ENCODE data around the gene RC3H2. TPM values are rescaled to one million over a fixed set of nuclear protein-coding genes. Genes with fewer than 3 reads are reported as not detected.
A peak's percentile ranks its signal among the peaks of the same experiment; 100 is the strongest.

The RC3H2 gene
- total RNA-seq, 1 experiment from 2014 or later, result 57.6 TPM

DNA sequence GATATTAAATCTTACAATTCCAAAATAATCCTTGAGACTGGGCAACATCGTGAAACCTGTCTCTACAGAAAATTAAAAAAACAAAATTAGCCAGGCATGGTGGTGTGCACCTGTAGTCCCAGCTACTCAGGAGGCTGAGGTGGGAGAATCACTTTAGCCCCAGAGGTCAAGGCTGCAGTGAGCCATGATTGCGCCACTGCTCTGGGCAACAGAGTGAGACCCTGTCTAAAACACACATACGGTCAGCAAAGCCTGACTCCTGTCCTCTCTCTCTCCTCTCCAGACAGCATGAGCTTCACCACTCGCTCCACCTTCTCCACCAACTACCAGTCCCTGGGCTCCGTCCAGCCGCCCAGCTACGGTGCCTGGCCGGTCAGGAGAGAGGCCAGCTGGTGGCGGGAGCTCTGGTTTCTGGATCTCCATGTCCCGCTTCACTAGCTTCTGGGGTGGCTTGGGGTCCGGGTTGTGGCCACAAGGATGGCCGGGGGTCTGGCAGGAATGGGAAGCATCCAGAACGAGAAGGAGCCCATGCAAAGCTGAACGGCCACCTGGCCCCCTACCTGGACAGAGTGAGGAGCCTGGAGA, 67.8 kb downstream of the RC3H2 start:
- ATAC-seq (no peak), DNase-seq (ENCODE audit: low read depth, low spot score) (no peak)
- CTCF ChIA-PET, result no interaction called here
- no peaks in the 10 kb centered on the region for H3K4me1 ChIP-seq (ENCODE audit: control insufficient read depth, insufficient read depth, low read length)
- no peaks in the 10 kb centered on the region for H3K27me3 ChIP-seq (ENCODE audit: control insufficient read depth, insufficient read depth, low read length)
- no peaks in the 10 kb centered on the region for H3K9me3 ChIP-seq (ENCODE audit: control insufficient read depth, insufficient read depth, low read depth, low read length)
- intact Hi-C loops (cut with micrococcal nuclease; ENCODE audit: unreplicated experiment) (no loop called here), in situ Hi-C loops (cut with HindIII; ENCODE audit: low pct_unique_long_range_greater_than_20kb, low sequenced_read_pairs) (no loop called here)
- H3K27ac ChIP-seq (ENCODE audit: low read length), result no peak overlapping the region
- POLR2A ChIA-PET, result interaction anchor here (0.6 kb wide), 2 partner anchors 60 to 96 kb away, joined by 4 to 5 read pairs; no protein-coding TSS in a partner anchor
- no peaks in the 10 kb centered on the region for H3K36me3 ChIP-seq (ENCODE audit: control insufficient read depth, insufficient read depth, low read length)
- BruUV-seq (replicated peaks), result no TSS peak
- TF ChIP-seq POLR2AphosphoS5 (IDR thresholded peaks at IDR 0.05; ENCODE audit: low read depth, low read length), result no peak
- TF ChIP-seq, protein P1, sequence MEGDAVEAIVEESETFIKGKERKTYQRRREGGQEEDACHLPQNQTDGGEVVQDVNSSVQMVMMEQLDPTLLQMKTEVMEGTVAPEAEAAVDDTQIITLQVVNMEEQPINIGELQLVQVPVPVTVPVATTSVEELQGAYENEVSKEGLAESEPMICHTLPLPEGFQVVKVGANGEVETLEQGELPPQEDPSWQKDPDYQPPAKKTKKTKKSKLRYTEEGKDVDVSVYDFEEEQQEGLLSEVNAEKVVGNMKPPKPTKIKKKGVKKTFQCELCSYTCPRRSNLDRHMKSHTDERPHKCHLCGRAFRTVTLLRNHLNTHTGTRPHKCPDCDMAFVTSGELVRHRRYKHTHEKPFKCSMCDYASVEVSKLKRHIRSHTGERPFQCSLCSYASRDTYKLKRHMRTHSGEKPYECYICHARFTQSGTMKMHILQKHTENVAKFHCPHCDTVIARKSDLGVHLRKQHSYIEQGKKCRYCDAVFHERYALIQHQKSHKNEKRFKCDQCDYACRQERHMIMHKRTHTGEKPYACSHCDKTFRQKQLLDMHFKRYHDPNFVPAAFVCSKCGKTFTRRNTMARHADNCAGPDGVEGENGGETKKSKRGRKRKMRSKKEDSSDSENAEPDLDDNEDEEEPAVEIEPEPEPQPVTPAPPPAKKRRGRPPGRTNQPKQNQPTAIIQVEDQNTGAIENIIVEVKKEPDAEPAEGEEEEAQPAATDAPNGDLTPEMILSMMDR (IDR thresholded peaks at IDR 0.05), result no peak
- TF ChIP-seq REST (IDR thresholded peaks at IDR 0.05; ENCODE audit: insufficient read depth in 1 of 2, low read depth in 2 of 2, low read length in 1 of 2), result no peak
- no peak for TF ChIP-seq TCF7L2 (IDR thresholded peaks at IDR 0.05; ENCODE audit: low read depth, low read length)
- no peak for TF ChIP-seq SIN3A (IDR thresholded peaks at IDR 0.05; ENCODE audit: borderline replicate concordance, insufficient read depth, low read depth, low read length)
- H3K4me3 ChIP-seq (ENCODE audit: low read depth in 2 of 2, low read length in 2 of 2), result no peak overlapping the region

DNA sequence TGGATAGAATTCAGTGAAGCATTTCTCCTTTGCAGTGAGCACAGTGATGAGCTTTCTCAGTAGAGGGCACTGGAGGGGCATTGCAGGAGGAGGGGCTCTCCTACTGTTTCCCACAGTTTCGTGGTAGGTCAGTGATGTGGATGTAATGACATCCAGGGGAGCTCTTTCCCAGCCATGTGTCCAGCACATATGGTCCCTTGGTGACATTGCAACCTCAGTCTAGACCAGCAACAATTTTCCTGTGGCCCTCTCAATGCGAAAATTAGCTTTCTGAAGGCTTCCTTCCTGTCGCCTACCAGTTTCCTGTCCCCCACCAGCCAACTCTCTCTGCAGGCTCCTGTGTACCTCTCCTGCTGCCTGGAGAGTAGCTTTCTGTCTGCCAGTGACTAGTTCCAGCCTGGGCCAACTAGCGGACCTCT, 69.8 kb downstream of the RC3H2 start:
- H3K27me3 ChIP-seq (ENCODE audit: control insufficient read depth, insufficient read depth, low read length), result no peaks in the 10 kb centered on the region
- CTCF ChIA-PET, result no interaction called here
- no peak for DNase-seq (ENCODE audit: low read depth, low spot score)
- H3K4me1 ChIP-seq (ENCODE audit: control insufficient read depth, insufficient read depth, low read length), result no peaks in the 10 kb centered on the region
- in situ Hi-C loops (cut with HindIII; ENCODE audit: low pct_unique_long_range_greater_than_20kb, low sequenced_read_pairs), result no loop called here
- ATAC-seq, result peak; percentile 61
- H3K4me3 ChIP-seq (ENCODE audit: low read depth in 2 of 2, low read length in 2 of 2), result no peak overlapping the region
- no peaks in the 10 kb centered on the region for H3K9me3 ChIP-seq (ENCODE audit: control insufficient read depth, insufficient read depth, low read depth, low read length)
- TF ChIP-seq TCF7L2 (IDR thresholded peaks at IDR 0.05; ENCODE audit: low read depth, low read length), result no peak
- no peak for TF ChIP-seq SIN3A (IDR thresholded peaks at IDR 0.05; ENCODE audit: borderline replicate concordance, insufficient read depth, low read depth, low read length)
- TF ChIP-seq, protein P1 (IDR thresholded peaks at IDR 0.05), result no peak
- no peak for TF ChIP-seq POLR2AphosphoS5 (IDR thresholded peaks at IDR 0.05; ENCODE audit: low read depth, low read length)
- no peak for TF ChIP-seq REST (IDR thresholded peaks at IDR 0.05; ENCODE audit: insufficient read depth in 1 of 2, low read depth in 2 of 2, low read length in 1 of 2)
- POLR2A ChIA-PET, result interaction anchor here (0.6 kb wide), 1 partner anchor 122 kb away, joined by 3 read pairs; no protein-coding TSS in a partner anchor
- H3K36me3 ChIP-seq (ENCODE audit: control insufficient read depth, insufficient read depth, low read length), result no peaks in the 10 kb centered on the region
- H3K27ac ChIP-seq (ENCODE audit: low read length), result no peak overlapping the region
- no TSS peak for BruUV-seq (replicated peaks)
- intact Hi-C loops (cut with micrococcal nuclease; ENCODE audit: unreplicated experiment), result no loop called here

Measured in Panc1 (cell line).